Natural killer cell (primary cell): Measurements from ENCODE around the gene RBBP9. TPM values are rescaled to one million over a fixed set of nuclear protein-coding genes. Genes with fewer than 3 reads are reported as not detected.

Experiments used
- ATAC-seq, 3 donors: fragments of 150-1000 bp in 2 of 3; fragments of 200-7000 bp in 1 of 3; cut with Tn5 transposase; 1 replicate in 1 of 3; 2 replicates in 2 of 3; pipeline ENCODE4 v1.10.0; 2021; ENCODE audit warnings: mild to moderate bottlenecking in 2 of 3, moderate library complexity in 2 of 3
- DNase-seq, 2 donors: peaks; one replicate each; pipeline versions ENCODE4 v3.0.0 to v3.0.0-alpha.2; 2013 to 2021; ENCODE audit warnings: mixed read lengths in 1 of 2
- H3K27ac ChIP-seq: one replicate; pipeline ENCODE4 v1.5.1; 2013; ENCODE audit warnings: mild to moderate bottlenecking, low read length
- H3K27me3 ChIP-seq: one replicate; pipeline ENCODE4 v1.6.1; 2013; ENCODE audit warnings: low read length; ENCODE audit not compliant: control insufficient read depth, insufficient read depth
- H3K36me3 ChIP-seq: one replicate; pipeline ENCODE4 v1.6.1; 2013; ENCODE audit warnings: low read length; ENCODE audit not compliant: control insufficient read depth, insufficient read depth
- H3K4me1 ChIP-seq: one replicate; pipeline ENCODE4 v1.6.1; 2013; ENCODE audit warnings: low read length; ENCODE audit not compliant: control insufficient read depth, insufficient read depth
- H3K4me3 ChIP-seq: one replicate; pipeline ENCODE4 v1.5.1; 2013; ENCODE audit warnings: low read length
- H3K9me3 ChIP-seq: one replicate; pipeline ENCODE4 v1.6.1; 2013; ENCODE audit warnings: low read length; ENCODE audit not compliant: control insufficient read depth, insufficient read depth
- H3K27ac Mint-ChIP-seq, 2 donors: one replicate each; pipeline ENCODE4 v1.8.0; 2022; ENCODE audit warnings: mild to moderate bottlenecking in 2 of 2, mixed read lengths in 2 of 2, moderate library complexity in 1 of 2
- H3K27me3 Mint-ChIP-seq, 2 donors: one replicate each; pipeline ENCODE4 v1.8.0; 2022; ENCODE audit warnings: low read depth in 2 of 2, mixed read lengths in 2 of 2
- H3K36me3 Mint-ChIP-seq: one replicate; pipeline ENCODE4 v1.8.0; 2022; ENCODE audit warnings: mixed read lengths
- H3K4me1 Mint-ChIP-seq, 2 donors: one replicate each; pipeline ENCODE4 v1.8.0; 2022; ENCODE audit warnings: mixed read lengths in 2 of 2
- H3K4me3 Mint-ChIP-seq: one replicate; pipeline ENCODE4 v1.8.0; 2022; ENCODE audit warnings: mild to moderate bottlenecking, moderate library complexity, mixed read lengths
- H3K9me3 Mint-ChIP-seq, 2 donors: one replicate each; pipeline ENCODE4 v1.8.0; 2022; ENCODE audit warnings: mixed read lengths in 2 of 2
- CTCF ChIP-seq: fragments of 200-600 bp; IDR thresholded peaks from one replicate; pipeline ENCODE4 v1.8.0; 2022; ENCODE audit warnings: antibody characterized with exemption
- WGBS: methylation state at CpG from one replicate; pipeline ENCODE4 v1.1.7; 2013; ENCODE audit warnings: missing lambda C conversion rate; ENCODE audit not compliant: insufficient coverage; 5-methylcytosine and 5-hydroxymethylcytosine counted together
- intact Hi-C: fragments of 100-400 bp; cut with micrococcal nuclease; formaldehyde crosslinking; loops from one replicate; pipeline ENCODE4 v1.14.2; 2022
- total RNA-seq, 4 donors: library from RNA; stranded (reverse); fragments of 120-200 nt in 1 of 4; gene quantifications; one replicate each; pipeline versions ENCODE4 v1.2.3 to v1.2.4, GENCODE V29; 2013 to 2022

Gene RBBP9
- total RNA-seq, 3 donors from 2014 or later (not counting 1 experiment from before 2014, with no cell fraction given), result 4.6 to 9.2 (median 7.9) TPM

GRCh38 chr20:18543216-18543615 is 46.2 kb upstream of the RBBP9 start:
- Mint-ChIP-seq H3K27ac (no peak overlapping the region), H3K36me3 (peaks cover 34% of the 10 kb centered on the region)
- DNase-seq, result no peak

DNA sequence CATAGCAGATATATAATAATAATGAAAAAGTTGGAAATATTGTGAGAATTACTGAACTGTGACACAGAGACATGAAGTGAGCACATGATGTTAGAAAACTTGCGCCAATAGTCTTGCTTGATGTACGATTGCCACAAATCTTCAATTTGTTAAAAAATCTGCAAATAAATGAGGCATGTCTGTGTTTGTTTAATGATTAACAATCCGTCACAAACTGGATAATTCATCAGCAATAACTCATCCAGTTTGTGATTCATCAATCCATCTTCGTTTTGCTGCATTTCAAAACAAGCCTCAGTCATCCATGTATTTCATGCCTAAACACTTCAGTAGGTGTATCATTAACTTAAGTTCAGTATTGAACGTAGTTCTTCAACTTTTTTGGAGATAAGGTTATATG is 44.7 kb upstream of the RBBP9 start:
- Mint-ChIP-seq H3K27ac (no peak overlapping the region), H3K4me1 (no peaks in the 10 kb centered on the region), H3K9me3 (no peaks in the 10 kb centered on the region), H3K36me3 (peaks cover 34% of the 10 kb centered on the region), H3K4me3 (no peak overlapping the region), H3K27me3 (no peaks in the 10 kb centered on the region)
- peaks cover 59% of the 10 kb centered on the region for H3K36me3 ChIP-seq
- no peaks in the 10 kb centered on the region for H3K27me3 ChIP-seq
- intact Hi-C loops, result no loop called here
- no peak overlapping the region for H3K4me3 ChIP-seq
- no peak overlapping the region for H3K27ac ChIP-seq
- no peaks in the 10 kb centered on the region for H3K9me3 ChIP-seq
- DNase-seq (no peak), ATAC-seq (no peak)
- H3K4me1 ChIP-seq, result no peaks in the 10 kb centered on the region
- WGBS, result 97% methylated on average over 5 of the region's 5 CpGs
- TF ChIP-seq CTCF, result no peak

More at GRCh38 chr20:18543216-18543615, 46.2 kb upstream of the RBBP9 start:
- H3K36me3 ChIP-seq, result peaks cover 66% of the 10 kb centered on the region
- Mint-ChIP-seq H3K27me3 (no peaks in the 10 kb centered on the region), H3K4me1 (no peaks in the 10 kb centered on the region), H3K4me3 (no peak overlapping the region), H3K9me3 (no peaks in the 10 kb centered on the region)
- no peaks in the 10 kb centered on the region for H3K27me3 ChIP-seq
- no peaks in the 10 kb centered on the region for H3K4me1 ChIP-seq
- H3K27ac ChIP-seq, result no peak overlapping the region
- H3K9me3 ChIP-seq, result no peaks in the 10 kb centered on the region
- TF ChIP-seq CTCF, result no peak
- no peak for ATAC-seq
- 99% methylated on average over 4 of the region's 4 CpGs for WGBS
- intact Hi-C loops, result no loop called here
- H3K4me3 ChIP-seq, result no peak overlapping the region

- no peak overlapping the region for H3K4me3 ChIP-seq
- peaks cover 59% of the 10 kb centered on the region for H3K36me3 ChIP-seq
- H3K36me3 Mint-ChIP-seq, result peaks cover 24% of the 10 kb centered on the region
- H3K9me3 ChIP-seq, result no peaks in the 10 kb centered on the region
- H3K4me3 Mint-ChIP-seq, result no peak overlapping the region
- no peaks in the 10 kb centered on the region for H3K27me3 Mint-ChIP-seq
- no peak overlapping the region for H3K27ac Mint-ChIP-seq
- TF ChIP-seq CTCF, result no peak
- H3K9me3 Mint-ChIP-seq, result no peaks in the 10 kb centered on the region
- no peaks in the 10 kb centered on the region for H3K4me1 ChIP-seq
- WGBS, result 100% methylated on average over 2 of the region's 2 CpGs
- intact Hi-C loops, result no loop called here
- DNase-seq, result no peak
- ATAC-seq, result no peak
- H3K27ac ChIP-seq, result no peak overlapping the region
- H3K27me3 ChIP-seq, result no peaks in the 10 kb centered on the region
- no peaks in the 10 kb centered on the region for H3K4me1 Mint-ChIP-seq
Measured at GRCh38 chr20:18537651-18538050, 40.6 kb upstream of the RBBP9 start.

- H3K4me3 ChIP-seq, result no peak overlapping the region
- ATAC-seq (no peak), DNase-seq (no peak)
- no peaks in the 10 kb centered on the region for H3K27me3 ChIP-seq
- H3K36me3 ChIP-seq, result peaks cover 59% of the 10 kb centered on the region
- H3K27ac ChIP-seq, result no peak overlapping the region
- Mint-ChIP-seq H3K4me1 (no peaks in the 10 kb centered on the region), H3K36me3 (peaks cover 15% of the 10 kb centered on the region), H3K9me3 (no peaks in the 10 kb centered on the region), H3K27me3 (no peaks in the 10 kb centered on the region), H3K27ac (no peak overlapping the region), H3K4me3 (no peak overlapping the region)
- H3K4me1 ChIP-seq, result no peaks in the 10 kb centered on the region
- no peak for TF ChIP-seq CTCF
- no peaks in the 10 kb centered on the region for H3K9me3 ChIP-seq
- 96% methylated on average over 6 of the region's 6 CpGs for WGBS
- intact Hi-C loops, result no loop called here
Measured at GRCh38 chr20:18533978-18534644, 37.1 kb upstream of the RBBP9 start.
